Activated CD4-positive, CD25-positive, alpha-beta regulatory T cell treated with anti-CD3 and anti-CD28 coated beads, Interleukin-2, amount 50 U/mL, for 24 hours (primary cell): Measurements from ENCODE around the gene RELN.

Experiments
- ATAC-seq, 2 donors: fragments of 150-1000 bp; cut with Tn5 transposase; one replicate each; pipeline ENCODE4 v1.10.0; 2021; ENCODE audit warnings: mild to moderate bottlenecking in 1 of 2, moderate library complexity in 1 of 2

The RELN gene

GRCh38 chr7:103679151-103680132 is 310.0 kb downstream of the RELN start:
- no peak for ATAC-seq

- no peak for ATAC-seq
Measured at GRCh38 chr7:103668279-103668941, 321.0 kb downstream of the RELN start.

GRCh38 chr7:103666326-103666725 is 323.1 kb downstream of the RELN start:
- ATAC-seq, result no peak

GRCh38 chr7:103664577-103664976 is 324.9 kb downstream of the RELN start:
- no peak for ATAC-seq

GRCh38 chr7:103660455-103661371 is 328.7 kb downstream of the RELN start:
- ATAC-seq, result no peak

GRCh38 chr7:103658055-103659005 is 331.1 kb downstream of the RELN start:
- ATAC-seq, result no peak

- no peak for ATAC-seq
Measured at GRCh38 chr7:103657474-103657894, 332.0 kb downstream of the RELN start.

GRCh38 chr7:103656221-103656620 is 333.2 kb downstream of the RELN start:
- no peak for ATAC-seq

- no peak for ATAC-seq
Measured at GRCh38 chr7:103651593-103652377, 337.7 kb downstream of the RELN start.

GRCh38 chr7:103649052-103649451 is 340.4 kb downstream of the RELN start:
- ATAC-seq, result no peak

- ATAC-seq, result no peak
Measured at GRCh38 chr7:103648135-103648534, 341.3 kb downstream of the RELN start.

GRCh38 chr7:103644319-103644718 is 345.1 kb downstream of the RELN start:
- ATAC-seq, result no peak

- no peak for ATAC-seq
Measured at GRCh38 chr7:103640031-103640779, 349.3 kb downstream of the RELN start.

- no peak for ATAC-seq
Measured at GRCh38 chr7:103637726-103638125, 351.7 kb downstream of the RELN start.

GRCh38 chr7:103637094-103637493 is 352.4 kb downstream of the RELN start:
- no peak for ATAC-seq

GRCh38 chr7:103636153-103636552 is 353.3 kb downstream of the RELN start:
- ATAC-seq, result no peak

GRCh38 chr7:103632972-103633371 is 356.5 kb downstream of the RELN start:
- no peak for ATAC-seq

- no peak for ATAC-seq
Measured at GRCh38 chr7:103632005-103632639, 357.3 kb downstream of the RELN start.

- no peak for ATAC-seq
Measured at GRCh38 chr7:103630318-103630717, 359.1 kb downstream of the RELN start.
